A549 (cell line): ENCODE data around the gene PFKFB3. TPM values are rescaled to one million over a fixed set of nuclear protein-coding genes. Genes with fewer than 3 reads are reported as not detected.
A peak's percentile ranks its signal among the peaks of the same experiment; 100 is the strongest.

Source experiments
- ATAC-seq, 2 experiments: fragments of 200-7000 bp in 1 of 2; fragments of >200 bp in 1 of 2; cut with Nextera tagmentation in 1 of 2; cut with Tn5 transposase in 1 of 2; 3 replicates each; pipeline versions ENCODE4 v1.8.0 to v1.9.1; 2018 to 2020; ENCODE audit warnings: mild to moderate bottlenecking in 1 of 2, moderate library complexity in 1 of 2
- CTCF ChIA-PET: fragments of 300-600 bp; sonication (Branson Sonifier 250); formaldehyde crosslinking; extraction: SDS; loops from one replicate; lab custom pipeline; 2021; ENCODE audit warnings: antibody characterized with exemption, inconsistent platforms; lab: Yijun Ruan, JAX
- POLR2A ChIA-PET: fragments of 350-600 bp; formaldehyde crosslinking; extraction: SDS; loops from one replicate; lab custom pipeline; 2021; ENCODE audit warnings: antibody characterized with exemption, inconsistent platforms; lab: Yijun Ruan, JAX
- DNase-seq, 2 experiments: peaks; one replicate each; pipeline versions ENCODE4 v3.0.0 to v3.0.0-alpha.2; 2011 to 2016; ENCODE audit warnings: low read depth in 1 of 2, low spot score in 1 of 2
- FAIRE-seq: peaks from 2 replicates; lab custom pipeline; 2011; peaks lifted over from hg19 to GRCh38; lab: Jason Lieb, UNC
- H3K27ac ChIP-seq, 2 experiments: fragments of >200 bp; sonication (Bioruptor Twin); formaldehyde crosslinking; 3 replicates each; pipeline ENCODE4 v1.5.1; 2016 to 2017
- H3K4me1 ChIP-seq: fragments of >200 bp; sonication (Bioruptor Twin); formaldehyde crosslinking; 3 replicates; pipeline ENCODE4 v1.6.1; 2016
- H3K4me2 ChIP-seq: fragments of >200 bp; sonication (Bioruptor Twin); formaldehyde crosslinking; 3 replicates; pipeline ENCODE4 v1.6.1; 2016
- H3K4me3 ChIP-seq: fragments of >200 bp; sonication (Bioruptor Twin); formaldehyde crosslinking; 3 replicates; pipeline ENCODE4 v1.5.1; 2016
- H3K9me3 ChIP-seq: fragments of >200 bp; sonication (Bioruptor Twin); formaldehyde crosslinking; 3 replicates; pipeline ENCODE4 v1.6.1; 2016
- CBX8 ChIP-seq: fragments of 200-600 bp; sonication (generic); IDR thresholded peaks from 2 replicates; pipeline ENCODE4 v1.6.1; 2016
- HDAC2 ChIP-seq: fragments of 200-600 bp; sonication (generic); IDR thresholded peaks from 2 replicates; pipeline ENCODE4 v1.6.1; 2016
- HOXA7 ChIP-seq: fragments of 250-450 bp; sonication (Bioruptor Pico); IDR thresholded peaks from 2 replicates; pipeline ENCODE4 v1.5.0; 2020; ENCODE audit warnings: mild to moderate bottlenecking, moderate library complexity
- HOXB5 ChIP-seq: fragments of 250-450 bp; sonication (Bioruptor Pico); IDR thresholded peaks from 2 replicates; pipeline ENCODE4 v1.5.0; 2020; ENCODE audit warnings: mild to moderate bottlenecking, moderate library complexity
- JUN ChIP-seq, 2 experiments: fragments of >200 bp; sonication (Bioruptor Twin); formaldehyde crosslinking; IDR thresholded peaks; 2 replicates in 1 of 2; 3 replicates in 1 of 2; pipeline ENCODE4 v1.6.1; 2016 to 2017
- NFE2L2 ChIP-seq: fragments of 150-350 bp; conservative IDR thresholded peaks from 2 replicates; pipeline ENCODE4 v1.6.1; 2014; ENCODE audit warnings: low read length
- POLR2AphosphoS2 ChIP-seq: conservative IDR thresholded peaks from 2 replicates; pipeline ENCODE4 v1.6.1; 2012; ENCODE audit warnings: low read length, improper control_type of control experiment, inconsistent platforms
- RCOR1 ChIP-seq: fragments of 150-350 bp; IDR thresholded peaks from 2 replicates; pipeline ENCODE4 v1.6.1; 2014; ENCODE audit warnings: antibody characterized with exemption, low read length, low read depth
- RNF2 ChIP-seq: fragments of 200-600 bp; sonication (generic); IDR thresholded peaks from 2 replicates; pipeline ENCODE4 v1.6.1; 2016; ENCODE audit warnings: low read depth, mild to moderate bottlenecking, antibody characterized with exemption, moderate library complexity, borderline replicate concordance
- ZC3H11A ChIP-seq: fragments of 450-650 bp; IDR thresholded peaks from 2 replicates; pipeline ENCODE4 v1.6.1; 2014; ENCODE audit warnings: antibody characterized with exemption, mild to moderate bottlenecking
- WGBS: methylation state at CpG from one replicate; pipeline ENCODE4 v1.1.6; 2017; ENCODE audit errors: missing lambda C conversion rate; 5-methylcytosine and 5-hydroxymethylcytosine counted together
- polyA plus RNA-seq, 4 experiments: library from polyadenylated mRNA; depleted of rRNA in 3 of 4; stranded (reverse); fragments of >200 nt; fragmentation: RNase III in 1 of 4; extraction: RNeasy Plus Mini Kit Qiagen cat#74134 plus additional on column Dnase treatment in 1 of 4; gene quantifications; 2 replicates in 3 of 4; 3 replicates in 1 of 4; pipeline ENCODE4 v1.2.3, GENCODE V29; 2011 to 2017

PFKFB3 gene
- polyA plus RNA-seq, 2 of the 4 experiments (the other 2 are of a cell fraction), result 139 to 232 TPM

GRCh38 chr10:6220418-6221191 is 17.9 kb downstream of the PFKFB3 start:
- H3K4me1 ChIP-seq, result peaks cover 100% of the 10 kb centered on the region
- ChIA-PET POLR2A (no interaction called here), CTCF (interaction anchor here (0.7 to 10.5 kb wide), 8 partner anchors 13 to 186 kb away, joined by 3 to 66 read pairs (median 4); partner anchors contain the start of gene PFKFB3)
- no peak for ATAC-seq
- 93% methylated on average over 21 of the region's 32 CpGs for WGBS
- H3K27ac ChIP-seq, result peak overlapping the region; percentile 69 to 82; a peak in 4 of 6 replicates
- peak overlapping the region; percentile 3 for H3K4me2 ChIP-seq
- H3K9me3 ChIP-seq, result no peaks in the 10 kb centered on the region
- no peak overlapping the region for H3K4me3 ChIP-seq
- no peak for DNase-seq
- FAIRE-seq, result no peak
- TF ChIP-seq ZC3H11A (no peak), POLR2AphosphoS2 (0 out of 2 replicates have a peak, but pooled peaks have one; percentile 60), JUN (IDR thresholded peaks at IDR 0.05) (peak in 1 of 2 experiments; percentile 19; a peak in 1 of 5 replicates)

- FAIRE-seq (no peak), ATAC-seq (peak in 1 of 2 experiments; percentile 3; a peak in 3 of 6 replicates)
- ChIA-PET CTCF (interaction anchor here (0.9 to 2.6 kb wide), 3 partner anchors 14 to 185 kb away, joined by 3 to 9 read pairs (median 7); no protein-coding TSS in a partner anchor), POLR2A (no interaction called here)
- peaks cover 100% of the 10 kb centered on the region for H3K4me1 ChIP-seq
- TF ChIP-seq POLR2AphosphoS2 (0 out of 2 replicates have a peak, but pooled peaks have one; percentile 12), RNF2 (no peak)
- TF ChIP-seq, all 56 proteins: peak for 1
- WGBS, result 83% methylated on average over 21 of the region's 30 CpGs
- Histone ChIP-seq H3K4me3 (no peak overlapping the region), H3K9me3 (no peaks in the 10 kb centered on the region), H3K27ac (peak overlapping the region; percentile 69 to 82), H3K4me2 (peak overlapping the region; percentile 3; the same call in 2 of the 3 replicates)
- no peak for DNase-seq
Observed at GRCh38 chr10:6221192-6221940, 18.6 kb downstream of the PFKFB3 start.

GRCh38 chr10:6221971-6222751 is 19.4 kb downstream of the PFKFB3 start:
- DNase-seq, result no peak
- POLR2A ChIA-PET, result no interaction called here

GRCh38 chr10:6222755-6223154 is 20.0 kb downstream of the PFKFB3 start:
- ATAC-seq, result peak in 1 of 2 experiments; percentile 5; a peak in 3 of 6 replicates
- peaks cover 100% of the 10 kb centered on the region for H3K4me1 ChIP-seq
- no peak overlapping the region for H3K4me3 ChIP-seq
- WGBS, result 80% methylated on average over 6 of the region's 19 CpGs
- peak overlapping the region; percentile 69 to 82 for H3K27ac ChIP-seq
- POLR2A ChIA-PET, result interaction anchor here (1.4 kb wide), 1 partner anchor 20 kb away, joined by 3 read pairs; the partner anchor contains the start of gene PFKFB3
- no peak for DNase-seq
- H3K9me3 ChIP-seq, result no peaks in the 10 kb centered on the region
- no peak for TF ChIP-seq RCOR1
- peak in 1 of 2 experiments; percentile 11; a peak in 1 of 5 replicates for TF ChIP-seq JUN (IDR thresholded peaks at IDR 0.05)
- TF ChIP-seq NFE2L2, result no peak
- CTCF ChIA-PET, result interaction anchor here (1.4 to 3.5 kb wide), 3 partner anchors 20 to 179 kb away, joined by 4 to 11 read pairs (median 7); partner anchors contain the start of gene PFKFB3
- no peak for FAIRE-seq
- peak overlapping the region; percentile 3; the same call in 2 of the 3 replicates for H3K4me2 ChIP-seq

More at GRCh38 chr10:6221971-6222751, 19.4 kb downstream of the PFKFB3 start:
- Histone ChIP-seq H3K9me3 (no peaks in the 10 kb centered on the region), H3K4me2 (peak overlapping the region; percentile 3), H3K4me3 (no peak overlapping the region), H3K27ac (peak overlapping the region; percentile 69 to 82), H3K4me1 (peaks cover 100% of the 10 kb centered on the region)
- peak; percentile 15 to 34; a peak in 3 of 5 replicates for TF ChIP-seq JUN (IDR thresholded peaks at IDR 0.05)
- no peak for TF ChIP-seq HOXB5 (CRISPR knock-in tag)
- ATAC-seq (peak; percentile 8 to 26; a peak in 3 of 6 replicates), FAIRE-seq (no peak)
- CTCF ChIA-PET, result interaction anchor here (0.9 to 3.5 kb wide), 5 partner anchors 14 to 184 kb away, joined by 3 to 11 read pairs (median 7); partner anchors contain the start of gene PFKFB3
- WGBS, result 51% methylated on average over 21 of the region's 21 CpGs

GRCh38 chr10:6223981-6224380 is 21.2 kb downstream of the PFKFB3 start:
- no peak overlapping the region for H3K4me2 ChIP-seq
- H3K4me1 ChIP-seq, result peaks cover 100% of the 10 kb centered on the region
- WGBS, result 76% methylated on average over 13 of the region's 14 CpGs
- no peak overlapping the region for H3K4me3 ChIP-seq
- ATAC-seq (no peak), FAIRE-seq (no peak), DNase-seq (no peak)
- TF ChIP-seq CBX8, result no peak
- TF ChIP-seq HDAC2, result no peak
- no peak for TF ChIP-seq HOXA7 (CRISPR knock-in tag)
- TF ChIP-seq POLR2AphosphoS2, result 0 out of 2 replicates have a peak, but pooled peaks have one; percentile 37
- peak overlapping the region; percentile 69 to 82; a peak in 4 of 6 replicates for H3K27ac ChIP-seq
- ChIA-PET CTCF (interaction anchor here (0.9 to 3.5 kb wide), 7 partner anchors 9 to 178 kb away, joined by 3 to 12 read pairs (median 6); partner anchors contain the start of gene PFKFB3), POLR2A (interaction anchor here (1.4 kb wide), 1 partner anchor 21 kb away, joined by 3 read pairs; the partner anchor contains the start of gene PFKFB3)
- no peaks in the 10 kb centered on the region for H3K9me3 ChIP-seq
